Measurements from ENCODE around the gene CEP72. TPM values are rescaled to one million over a fixed set of nuclear protein-coding genes. Genes with fewer than 3 reads are reported as not detected.
A peak's percentile ranks its signal among the peaks of the same experiment; 100 is the strongest.

CEP72 gene
- total and polyA plus RNA-seq, 2 donors (not counting 1 experiment from before 2014, with no cell fraction given): 7.7 to 32.9 TPM

DNA sequence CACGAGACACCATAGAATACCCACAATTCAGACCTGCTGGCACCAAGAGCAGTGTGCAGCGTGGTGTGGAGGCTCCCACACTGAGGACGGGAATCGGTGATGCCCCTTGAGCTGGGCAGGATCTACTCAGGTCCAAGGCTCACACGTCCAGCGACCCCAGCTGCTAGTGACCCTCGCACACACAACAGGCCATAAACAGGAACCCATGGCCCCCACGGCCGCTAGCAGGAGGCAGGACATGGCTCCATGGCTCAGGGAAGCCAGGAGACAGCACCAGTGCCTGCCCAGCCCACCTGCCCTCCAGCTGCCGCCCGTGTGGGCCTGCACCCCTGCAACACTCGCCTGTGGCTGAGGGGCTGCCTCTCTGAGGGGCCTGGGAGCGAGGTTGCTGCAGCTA is 44.5 kb upstream of the CEP72 start:
- peaks cover 27% of the 10 kb centered on the region for H3K27me3 Mint-ChIP-seq
- H3K27me3 ChIP-seq (replicated peaks in 1 of 4; ENCODE audit: control extremely low read depth in 1 of 4, control insufficient read depth in 3 of 4, insufficient read depth in 4 of 4, low read length in 3 of 4): peaks cover 0 to 22% (median 0%) of the 10 kb centered on the region in 4 experiments
- no peak for TF ChIP-seq EZH2 (IDR thresholded peaks at IDR 0.05; ENCODE audit: borderline replicate concordance, insufficient read depth, low read depth, low read length, poor library complexity, severe bottlenecking)
- TF ChIP-seq, protein P1, sequence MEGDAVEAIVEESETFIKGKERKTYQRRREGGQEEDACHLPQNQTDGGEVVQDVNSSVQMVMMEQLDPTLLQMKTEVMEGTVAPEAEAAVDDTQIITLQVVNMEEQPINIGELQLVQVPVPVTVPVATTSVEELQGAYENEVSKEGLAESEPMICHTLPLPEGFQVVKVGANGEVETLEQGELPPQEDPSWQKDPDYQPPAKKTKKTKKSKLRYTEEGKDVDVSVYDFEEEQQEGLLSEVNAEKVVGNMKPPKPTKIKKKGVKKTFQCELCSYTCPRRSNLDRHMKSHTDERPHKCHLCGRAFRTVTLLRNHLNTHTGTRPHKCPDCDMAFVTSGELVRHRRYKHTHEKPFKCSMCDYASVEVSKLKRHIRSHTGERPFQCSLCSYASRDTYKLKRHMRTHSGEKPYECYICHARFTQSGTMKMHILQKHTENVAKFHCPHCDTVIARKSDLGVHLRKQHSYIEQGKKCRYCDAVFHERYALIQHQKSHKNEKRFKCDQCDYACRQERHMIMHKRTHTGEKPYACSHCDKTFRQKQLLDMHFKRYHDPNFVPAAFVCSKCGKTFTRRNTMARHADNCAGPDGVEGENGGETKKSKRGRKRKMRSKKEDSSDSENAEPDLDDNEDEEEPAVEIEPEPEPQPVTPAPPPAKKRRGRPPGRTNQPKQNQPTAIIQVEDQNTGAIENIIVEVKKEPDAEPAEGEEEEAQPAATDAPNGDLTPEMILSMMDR (IDR thresholded peaks at IDR 0.05): no peak
- H3K4me2 ChIP-seq (replicated peaks; ENCODE audit: low read depth, low read length, poor library complexity, severe bottlenecking): no peak overlapping the region
- peaks cover 3% of the 10 kb centered on the region for H3K4me1 Mint-ChIP-seq
- H3K79me2 ChIP-seq (ENCODE audit: control insufficient read depth, insufficient read depth, low read length): no peaks in the 10 kb centered on the region
- CTCF ChIA-PET: no interaction called here
- no peak overlapping the region for H3K4me3 Mint-ChIP-seq
- no peak overlapping the region for H3K9ac ChIP-seq (ENCODE audit: low read length)
- DNase-seq: no peak
- intact Hi-C loops (cut with micrococcal nuclease): no loop called here
- H2AFZ ChIP-seq (ENCODE audit: insufficient read depth, low read depth, low read length, poor library complexity, severe bottlenecking): no peak overlapping the region
- WGBS (ENCODE audit: insufficient coverage): 78% methylated on average over 13 of the region's 13 CpGs
- no peak overlapping the region for H3K27ac Mint-ChIP-seq
- no peaks in the 10 kb centered on the region for H4K20me1 ChIP-seq (ENCODE audit: control insufficient read depth, insufficient read depth, low read length, poor library complexity, severe bottlenecking)
- no peaks in the 10 kb centered on the region for H3K4me1 ChIP-seq (ENCODE audit: control insufficient read depth in 2 of 2, insufficient read depth in 2 of 2, low read length in 2 of 2)
- no peak overlapping the region for H3K27ac ChIP-seq (ENCODE audit: low read length in 2 of 2)
- POLR2A ChIA-PET: no interaction called here
- H3K9me3 Mint-ChIP-seq (ENCODE audit: insufficient read depth): no peaks in the 10 kb centered on the region
- H3K4me3 ChIP-seq (ENCODE audit: control extremely low read depth in 1 of 5, extremely low read depth in 1 of 5, insufficient read depth in 1 of 5, low read depth in 2 of 5, low read length in 4 of 5): no peak overlapping the region
- H3K9me3 ChIP-seq (ENCODE audit: control extremely low read depth in 1 of 3, control insufficient read depth in 2 of 3, insufficient read depth in 1 of 3, low read length in 2 of 3): peaks cover 0 to 10% (median 0%) of the 10 kb centered on the region in 3 donors
- no peak for ATAC-seq (ENCODE audit: low read depth)
- H3K36me3 ChIP-seq (replicated peaks in 1 of 2; ENCODE audit: control extremely low read depth in 1 of 2, control insufficient read depth in 1 of 2, extremely low read depth in 1 of 2, insufficient read depth in 2 of 2, low read length in 1 of 2): no peaks in the 10 kb centered on the region

DNA sequence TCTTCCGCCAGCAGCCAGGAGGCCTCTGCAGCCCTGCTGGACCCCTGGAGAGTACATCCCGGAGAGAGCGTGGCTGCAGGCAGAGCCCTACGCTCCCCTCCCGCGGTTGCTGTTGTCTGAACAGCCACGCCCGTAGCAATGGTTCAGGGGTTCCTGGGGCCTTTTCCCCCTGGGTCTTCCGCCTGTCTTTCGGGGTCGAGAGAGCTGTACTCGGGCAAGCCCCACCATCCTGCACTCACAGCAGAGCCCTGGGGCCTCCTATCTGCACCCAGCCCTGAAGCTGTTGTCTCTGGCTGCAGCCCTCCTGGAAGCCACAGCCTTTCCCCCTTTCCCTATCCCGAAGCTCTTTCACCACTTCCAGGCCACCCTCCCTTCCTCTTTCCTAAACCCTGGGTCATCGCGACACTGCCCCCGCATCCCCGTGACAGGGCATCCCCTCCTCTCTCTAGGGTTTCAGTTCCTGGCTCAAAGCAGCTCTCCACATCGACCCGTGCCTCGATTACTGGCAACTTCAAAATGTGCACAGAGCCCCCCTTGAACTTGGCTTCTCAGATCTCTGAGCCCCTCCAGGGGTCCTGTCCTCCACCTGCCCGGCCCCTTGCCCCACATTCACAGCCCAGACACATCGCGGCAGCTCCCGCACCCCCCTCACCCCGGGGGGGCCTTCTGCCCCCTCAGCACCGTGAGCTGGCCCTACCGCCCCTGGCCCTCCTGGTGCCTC is 43.9 kb upstream of the CEP72 start:
- CTCF ChIA-PET: no interaction called here
- H3K27me3 ChIP-seq (replicated peaks in 1 of 4; ENCODE audit: control extremely low read depth in 1 of 4, control insufficient read depth in 3 of 4, insufficient read depth in 4 of 4, low read length in 3 of 4): peaks cover 0 to 22% (median 0%) of the 10 kb centered on the region in 4 experiments
- no peaks in the 10 kb centered on the region for H3K79me2 ChIP-seq (ENCODE audit: control insufficient read depth, insufficient read depth, low read length)
- H3K4me1 ChIP-seq (ENCODE audit: control insufficient read depth in 2 of 2, insufficient read depth in 2 of 2, low read length in 2 of 2): no peaks in the 10 kb centered on the region
- H3K4me3 ChIP-seq (ENCODE audit: control extremely low read depth in 1 of 5, extremely low read depth in 1 of 5, insufficient read depth in 1 of 5, low read depth in 2 of 5, low read length in 4 of 5): no peak overlapping the region
- Mint-ChIP-seq H3K9me3 (ENCODE audit: insufficient read depth) (no peaks in the 10 kb centered on the region), H3K27ac (peak overlapping the region; percentile 32), H3K4me3 (no peak overlapping the region), H3K4me1 (peaks cover 3% of the 10 kb centered on the region), H3K27me3 (peaks cover 31% of the 10 kb centered on the region)
- 65% methylated on average over 27 of the region's 27 CpGs for WGBS (ENCODE audit: insufficient coverage)
- TF ChIP-seq, protein P1 (IDR thresholded peaks at IDR 0.05): no peak
- TF ChIP-seq EZH2 (IDR thresholded peaks at IDR 0.05; ENCODE audit: borderline replicate concordance, insufficient read depth, low read depth, low read length, poor library complexity, severe bottlenecking): no peak
- no peak overlapping the region for H3K27ac ChIP-seq (ENCODE audit: low read length in 2 of 2)
- ATAC-seq (ENCODE audit: low read depth): no peak
- H3K9me3 ChIP-seq (ENCODE audit: control extremely low read depth in 1 of 3, control insufficient read depth in 2 of 3, insufficient read depth in 1 of 3, low read length in 2 of 3): peaks cover 0 to 10% (median 0%) of the 10 kb centered on the region in 3 donors
- POLR2A ChIA-PET: no interaction called here
- intact Hi-C loops (cut with micrococcal nuclease): no loop called here
- no peaks in the 10 kb centered on the region for H3K36me3 ChIP-seq (replicated peaks in 1 of 2; ENCODE audit: control extremely low read depth in 1 of 2, control insufficient read depth in 1 of 2, extremely low read depth in 1 of 2, insufficient read depth in 2 of 2, low read length in 1 of 2)
- H3K9ac ChIP-seq (ENCODE audit: low read length): no peak overlapping the region
- no peak for DNase-seq
- H3K4me2 ChIP-seq (replicated peaks; ENCODE audit: low read depth, low read length, poor library complexity, severe bottlenecking): no peak overlapping the region
- no peaks in the 10 kb centered on the region for H4K20me1 ChIP-seq (ENCODE audit: control insufficient read depth, insufficient read depth, low read length, poor library complexity, severe bottlenecking)
- H2AFZ ChIP-seq (ENCODE audit: insufficient read depth, low read depth, low read length, poor library complexity, severe bottlenecking): no peak overlapping the region

Data from B cell (primary cell).